ENCODE measurements around the gene SLC66A1.

The SLC66A1 gene

DNA sequence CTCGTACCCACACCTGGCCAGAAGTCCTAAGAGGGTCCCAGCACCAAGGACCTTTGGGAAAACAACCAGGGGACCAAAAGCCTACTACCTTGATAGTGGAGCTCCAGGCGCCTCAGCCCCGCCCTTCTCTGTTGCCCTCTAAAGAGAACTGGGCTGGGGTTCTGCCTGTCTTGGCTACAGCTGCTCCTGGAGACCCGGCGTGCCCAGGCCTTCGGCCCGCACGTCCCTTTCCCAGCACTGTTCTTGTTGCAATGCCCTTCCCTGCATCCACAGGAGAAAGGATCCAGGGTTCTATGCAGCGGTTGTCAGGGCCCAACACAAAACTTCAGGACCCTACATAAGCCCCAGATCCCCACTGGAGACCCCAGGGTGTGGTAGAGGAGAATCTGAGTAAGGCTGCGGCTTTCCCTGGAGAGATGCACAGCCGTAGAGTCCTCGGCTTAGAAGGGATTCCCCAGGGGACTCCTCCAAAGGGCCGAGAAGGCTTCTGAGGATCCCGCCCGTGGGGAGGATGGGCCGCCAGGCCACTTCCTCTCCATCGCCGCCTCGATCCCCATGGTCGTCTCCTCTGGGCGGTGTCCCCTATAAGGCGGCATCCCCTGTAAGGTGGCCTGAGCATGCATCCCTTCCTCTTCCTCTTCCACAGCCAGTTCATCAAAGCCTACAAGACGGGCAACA lies 12.0 kb downstream of the SLC66A1 start:
- Histone ChIP-seq H3K4me1 (ENCODE audit: control insufficient read depth in 5 of 5, insufficient read depth in 5 of 5, low read length in 5 of 5) (no peaks in the 10 kb centered on the region), H3K4me3 (ENCODE audit: low read depth in 1 of 5, low read length in 5 of 5) (no peak overlapping the region), H3K9ac (ENCODE audit: low read length in 5 of 5) (no peak overlapping the region), H3K36me3 (ENCODE audit: control insufficient read depth in 5 of 5, insufficient read depth in 5 of 5, low read length in 5 of 5) (peaks cover 0 to 72% (median 66%) of the 10 kb centered on the region in 5 donors), H3K27ac (ENCODE audit: low read depth, low read length) (no peak overlapping the region), H3K27me3 (ENCODE audit: control insufficient read depth in 5 of 5, insufficient read depth in 4 of 5, low read length in 5 of 5) (no peaks in the 10 kb centered on the region), H3K9me3 (ENCODE audit: control insufficient read depth in 5 of 5, low read length in 5 of 5) (no peaks in the 10 kb centered on the region)

DNA sequence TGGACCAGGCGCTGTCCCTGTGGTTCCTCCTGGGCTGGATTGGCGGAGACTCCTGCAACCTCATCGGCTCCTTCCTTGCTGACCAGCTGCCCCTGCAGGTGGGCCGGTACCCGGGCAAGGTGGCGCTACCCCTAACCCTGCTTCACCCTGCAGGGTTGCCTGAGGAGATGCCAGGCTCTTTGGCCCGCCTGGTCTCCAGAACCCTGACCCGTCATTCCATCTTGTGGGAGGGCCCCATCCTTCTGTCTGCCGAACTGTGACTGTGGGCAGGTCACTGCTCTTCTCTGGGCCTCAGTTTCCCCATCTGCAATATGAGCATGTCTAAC lies 12.5 kb downstream of the SLC66A1 start:
- H3K9ac ChIP-seq (ENCODE audit: low read length in 5 of 5): no peak overlapping the region
- no peaks in the 10 kb centered on the region for H3K27me3 ChIP-seq (ENCODE audit: control insufficient read depth in 5 of 5, insufficient read depth in 4 of 5, low read length in 5 of 5)
- H3K4me1 ChIP-seq (ENCODE audit: control insufficient read depth in 5 of 5, insufficient read depth in 5 of 5, low read length in 5 of 5): no peaks in the 10 kb centered on the region
- H3K4me3 ChIP-seq (ENCODE audit: low read depth in 1 of 5, low read length in 5 of 5): no peak overlapping the region
- H3K27ac ChIP-seq (ENCODE audit: low read depth, low read length): no peak overlapping the region
- H3K36me3 ChIP-seq (ENCODE audit: control insufficient read depth in 5 of 5, insufficient read depth in 5 of 5, low read length in 5 of 5): peaks cover 0 to 71% (median 62%) of the 10 kb centered on the region in 5 donors
- H3K9me3 ChIP-seq (ENCODE audit: control insufficient read depth in 5 of 5, low read length in 5 of 5): no peaks in the 10 kb centered on the region

DNA sequence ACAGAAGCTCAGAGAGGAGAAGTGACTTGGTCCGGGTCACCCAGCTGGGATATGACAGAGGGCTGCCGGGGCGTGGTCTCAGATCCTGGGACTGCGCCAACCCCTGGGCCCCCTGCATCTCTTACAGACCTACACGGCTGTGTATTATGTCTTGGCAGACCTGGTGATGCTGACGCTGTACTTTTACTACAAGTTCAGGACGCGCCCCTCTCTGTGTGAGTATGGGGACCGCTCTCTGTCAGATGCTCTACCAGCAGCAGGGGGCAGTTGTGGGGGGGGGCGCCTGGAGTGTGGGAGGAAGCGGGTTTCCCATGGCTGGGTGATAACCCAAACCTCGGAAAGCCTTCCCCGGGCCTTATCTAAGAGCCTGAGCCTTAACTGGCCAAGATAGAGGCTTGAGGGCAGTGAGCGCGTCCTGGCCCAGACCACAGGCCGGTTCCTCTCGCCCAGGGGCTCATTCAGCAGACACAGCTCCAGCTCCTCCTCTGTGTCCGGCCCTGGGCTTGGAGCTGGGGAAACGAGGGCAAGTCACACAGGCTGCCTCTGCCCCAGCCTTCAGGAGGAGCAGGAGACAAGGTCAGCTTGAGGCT lies 13.3 kb downstream of the SLC66A1 start:
- H3K36me3 ChIP-seq (ENCODE audit: control insufficient read depth in 5 of 5, insufficient read depth in 5 of 5, low read length in 5 of 5): peaks cover 0 to 76% (median 69%) of the 10 kb centered on the region in 5 donors

DNA sequence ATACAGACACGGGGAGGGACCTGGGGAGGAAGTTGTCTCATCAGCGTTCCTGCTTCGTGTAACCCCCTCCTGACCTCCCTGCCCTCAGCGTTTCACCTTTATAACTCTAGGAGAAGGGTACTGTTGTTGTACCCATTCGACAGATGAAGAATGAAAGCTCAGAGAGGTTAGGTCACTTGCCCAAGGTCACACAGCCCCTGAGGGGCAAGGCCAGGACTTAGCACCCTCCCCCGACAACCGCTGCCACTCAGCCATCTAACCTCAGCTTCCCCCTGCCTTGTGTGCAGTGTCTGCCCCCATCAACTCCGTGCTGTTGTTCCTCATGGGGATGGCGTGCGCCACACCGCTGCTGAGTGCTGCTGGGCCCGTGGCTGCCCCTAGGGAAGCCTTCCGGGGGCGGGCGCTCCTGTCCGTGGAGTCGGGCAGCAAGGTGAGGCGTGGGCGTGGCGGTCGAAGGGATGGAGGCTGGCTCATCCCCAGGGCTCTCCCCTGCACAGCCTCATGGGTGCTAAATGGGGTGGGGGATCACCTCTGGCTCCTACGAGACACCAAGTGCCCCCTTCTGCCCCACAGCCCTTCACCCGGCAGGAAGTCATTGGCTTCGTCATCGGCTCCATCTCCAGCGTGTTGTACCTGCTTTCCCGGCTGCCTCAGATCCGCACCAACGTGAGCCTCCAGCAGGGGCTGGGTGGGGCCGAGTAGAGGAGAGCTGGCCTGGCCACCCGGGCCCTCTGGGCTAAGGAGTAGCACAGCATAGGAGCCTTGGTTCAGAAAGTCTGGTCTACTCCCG lies 14.0 kb downstream of the SLC66A1 start:
- H3K27me3 ChIP-seq (ENCODE audit: control insufficient read depth in 5 of 5, insufficient read depth in 4 of 5, low read length in 5 of 5): no peaks in the 10 kb centered on the region
- H3K27ac ChIP-seq (ENCODE audit: low read depth, low read length): no peak overlapping the region
- no peaks in the 10 kb centered on the region for H3K4me1 ChIP-seq (ENCODE audit: control insufficient read depth in 5 of 5, insufficient read depth in 5 of 5, low read length in 5 of 5)
- no peak overlapping the region for H3K9ac ChIP-seq (ENCODE audit: low read length in 5 of 5)
- no peak overlapping the region for H3K4me3 ChIP-seq (ENCODE audit: low read depth in 1 of 5, low read length in 5 of 5)
- no peaks in the 10 kb centered on the region for H3K9me3 ChIP-seq (ENCODE audit: control insufficient read depth in 5 of 5, low read length in 5 of 5)
- H3K36me3 ChIP-seq (ENCODE audit: control insufficient read depth in 5 of 5, insufficient read depth in 5 of 5, low read length in 5 of 5): peaks cover 0 to 77% (median 70%) of the 10 kb centered on the region in 5 donors

More for the DNA sequence above, 13.3 kb downstream of the SLC66A1 start:
- H3K4me1 ChIP-seq (ENCODE audit: control insufficient read depth in 5 of 5, insufficient read depth in 5 of 5, low read length in 5 of 5): no peaks in the 10 kb centered on the region
- no peaks in the 10 kb centered on the region for H3K9me3 ChIP-seq (ENCODE audit: control insufficient read depth in 5 of 5, low read length in 5 of 5)
- H3K9ac ChIP-seq (ENCODE audit: low read length in 5 of 5): no peak overlapping the region
- no peaks in the 10 kb centered on the region for H3K27me3 ChIP-seq (ENCODE audit: control insufficient read depth in 5 of 5, insufficient read depth in 4 of 5, low read length in 5 of 5)
- H3K4me3 ChIP-seq (ENCODE audit: low read depth in 1 of 5, low read length in 5 of 5): no peak overlapping the region
- H3K27ac ChIP-seq (ENCODE audit: low read depth, low read length): no peak overlapping the region

DNA sequence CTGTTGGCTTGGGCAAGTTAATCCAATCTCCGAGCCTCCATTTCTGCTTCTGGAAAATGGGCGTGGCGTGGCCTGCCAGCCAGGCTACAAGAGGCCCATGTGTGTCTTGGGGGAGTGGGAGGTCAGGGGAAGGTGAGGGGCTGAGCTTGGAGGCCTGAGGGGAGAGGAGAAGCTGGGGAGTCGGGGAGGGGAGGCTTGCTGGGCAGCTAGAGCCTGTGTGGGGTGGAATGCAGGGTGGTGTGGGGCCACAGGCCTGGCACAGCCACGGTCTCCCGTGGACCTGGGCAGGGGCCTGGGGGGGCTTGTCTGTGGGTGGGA lies 14.6 kb downstream of the SLC66A1 start:
- Histone ChIP-seq H3K9ac (ENCODE audit: low read length in 5 of 5) (no peak overlapping the region), H3K9me3 (ENCODE audit: control insufficient read depth in 5 of 5, low read length in 5 of 5) (no peaks in the 10 kb centered on the region), H3K4me1 (ENCODE audit: control insufficient read depth in 5 of 5, insufficient read depth in 5 of 5, low read length in 5 of 5) (no peaks in the 10 kb centered on the region), H3K36me3 (ENCODE audit: control insufficient read depth in 5 of 5, insufficient read depth in 5 of 5, low read length in 5 of 5) (peaks cover 0 to 82% (median 69%) of the 10 kb centered on the region in 5 donors), H3K27me3 (ENCODE audit: control insufficient read depth in 5 of 5, insufficient read depth in 4 of 5, low read length in 5 of 5) (no peaks in the 10 kb centered on the region), H3K27ac (ENCODE audit: low read depth, low read length) (no peak overlapping the region), H3K4me3 (ENCODE audit: low read depth in 1 of 5, low read length in 5 of 5) (no peak overlapping the region)

DNA sequence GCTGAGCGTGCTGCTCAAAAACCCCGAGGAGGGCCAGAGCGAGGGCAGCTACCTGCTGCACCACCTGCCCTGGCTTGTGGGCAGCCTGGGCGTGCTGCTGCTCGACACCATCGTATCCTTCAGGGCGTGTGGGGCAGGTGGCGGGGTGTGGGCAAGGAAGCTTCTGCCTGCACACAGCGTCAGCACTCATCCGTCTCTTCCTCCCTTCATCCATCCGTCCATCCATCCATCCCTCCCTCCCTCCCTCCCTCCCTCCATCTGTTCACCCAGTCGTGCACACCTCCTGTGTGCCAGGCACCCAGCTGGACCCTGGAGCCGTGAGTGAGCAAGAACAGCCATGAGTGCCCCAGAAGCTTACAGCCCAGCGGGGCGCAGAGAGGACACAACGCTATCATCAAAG lies 15.2 kb downstream of the SLC66A1 start:
- H3K4me3 ChIP-seq (ENCODE audit: low read depth in 1 of 5, low read length in 5 of 5): no peak overlapping the region
- peaks cover 0 to 83% (median 67%) of the 10 kb centered on the region in 5 donors for H3K36me3 ChIP-seq (ENCODE audit: control insufficient read depth in 5 of 5, insufficient read depth in 5 of 5, low read length in 5 of 5)
- no peak overlapping the region for H3K27ac ChIP-seq (ENCODE audit: low read depth, low read length)

DNA sequence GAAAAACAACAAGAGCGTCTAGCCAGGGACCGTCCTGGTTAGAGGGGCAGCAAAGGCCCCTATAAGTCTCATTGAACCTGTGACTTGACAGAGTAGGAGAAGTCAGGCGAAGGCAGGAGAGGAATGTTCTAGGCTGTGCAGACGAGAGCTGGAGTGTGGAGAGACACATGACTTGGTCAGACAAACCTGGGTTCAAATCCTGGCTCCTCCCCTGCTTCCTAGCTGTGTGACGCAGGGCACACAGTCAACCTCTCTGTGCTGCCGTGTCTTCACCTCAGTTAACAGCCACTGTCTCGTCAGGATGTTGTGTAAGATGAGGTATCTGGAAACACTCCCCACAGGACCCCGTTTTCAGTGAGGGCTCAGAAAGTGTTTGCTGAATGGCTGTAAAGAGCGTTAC lies 15.6 kb downstream of the SLC66A1 start:
- H3K9ac ChIP-seq (ENCODE audit: low read length in 5 of 5): no peak overlapping the region
- H3K9me3 ChIP-seq (ENCODE audit: control insufficient read depth in 5 of 5, low read length in 5 of 5): no peaks in the 10 kb centered on the region
- no peak overlapping the region for H3K4me3 ChIP-seq (ENCODE audit: low read depth in 1 of 5, low read length in 5 of 5)
- no peaks in the 10 kb centered on the region for H3K4me1 ChIP-seq (ENCODE audit: control insufficient read depth in 5 of 5, insufficient read depth in 5 of 5, low read length in 5 of 5)
- no peak overlapping the region for H3K27ac ChIP-seq (ENCODE audit: low read depth, low read length)
- no peaks in the 10 kb centered on the region for H3K27me3 ChIP-seq (ENCODE audit: control insufficient read depth in 5 of 5, insufficient read depth in 4 of 5, low read length in 5 of 5)
- H3K36me3 ChIP-seq (ENCODE audit: control insufficient read depth in 5 of 5, insufficient read depth in 5 of 5, low read length in 5 of 5): peaks cover 0 to 83% (median 67%) of the 10 kb centered on the region in 5 donors

More for the DNA sequence above, 15.2 kb downstream of the SLC66A1 start:
- Histone ChIP-seq H3K4me1 (ENCODE audit: control insufficient read depth in 5 of 5, insufficient read depth in 5 of 5, low read length in 5 of 5) (no peaks in the 10 kb centered on the region), H3K9ac (ENCODE audit: low read length in 5 of 5) (no peak overlapping the region), H3K27me3 (ENCODE audit: control insufficient read depth in 5 of 5, insufficient read depth in 4 of 5, low read length in 5 of 5) (no peaks in the 10 kb centered on the region), H3K9me3 (ENCODE audit: control insufficient read depth in 5 of 5, low read length in 5 of 5) (no peaks in the 10 kb centered on the region)

DNA sequence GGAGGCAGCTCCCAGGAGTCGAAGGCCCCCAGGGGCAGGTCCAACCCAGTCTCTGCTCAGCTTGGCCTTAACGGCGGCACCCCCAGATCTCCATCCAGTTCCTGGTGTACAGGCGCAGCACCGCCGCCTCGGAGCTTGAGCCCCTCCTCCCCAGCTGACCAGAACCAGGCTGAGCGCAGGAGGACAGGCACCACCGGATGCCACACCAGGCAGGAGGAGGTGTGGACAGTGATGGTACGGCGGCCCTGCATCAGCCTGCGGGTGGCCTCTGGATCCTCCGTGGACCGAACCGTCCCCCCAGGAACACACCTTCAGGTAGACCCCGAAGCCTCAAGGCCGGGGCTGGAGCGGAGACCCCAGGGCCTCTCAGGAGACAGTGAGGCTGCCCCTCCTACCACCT lies 16.4 kb downstream of the SLC66A1 start:
- Histone ChIP-seq H3K9me3 (ENCODE audit: control insufficient read depth in 5 of 5, low read length in 5 of 5) (no peaks in the 10 kb centered on the region), H3K27me3 (ENCODE audit: control insufficient read depth in 5 of 5, insufficient read depth in 4 of 5, low read length in 5 of 5) (no peaks in the 10 kb centered on the region), H3K27ac (ENCODE audit: low read depth, low read length) (no peak overlapping the region), H3K36me3 (ENCODE audit: control insufficient read depth in 5 of 5, insufficient read depth in 5 of 5, low read length in 5 of 5) (peaks cover 0 to 89% (median 67%) of the 10 kb centered on the region in 5 donors), H3K4me3 (ENCODE audit: low read depth in 1 of 5, low read length in 5 of 5) (no peak overlapping the region), H3K4me1 (ENCODE audit: control insufficient read depth in 5 of 5, insufficient read depth in 5 of 5, low read length in 5 of 5) (no peaks in the 10 kb centered on the region), H3K9ac (ENCODE audit: low read length in 5 of 5) (no peak overlapping the region)

DNA sequence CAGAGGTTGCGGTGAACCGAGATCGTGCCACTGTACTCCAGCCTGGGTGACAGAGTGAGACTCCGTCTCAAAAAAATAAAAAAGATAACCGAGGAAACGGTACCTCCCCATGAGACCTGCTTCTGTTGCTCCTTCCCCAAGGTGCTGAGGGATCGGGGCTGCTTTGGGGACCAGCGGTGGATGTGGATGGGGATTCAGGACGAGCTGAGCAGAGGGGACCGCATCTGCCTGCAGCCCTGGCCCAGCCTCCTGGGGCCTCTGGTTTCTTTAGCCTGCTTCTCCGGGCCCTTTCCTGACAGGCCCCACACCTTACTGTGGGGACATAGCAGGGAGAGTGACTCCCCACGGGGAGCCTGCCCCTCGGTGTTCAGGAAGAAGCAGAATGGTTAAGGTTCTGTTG lies 17.1 kb downstream of the SLC66A1 start:
- no peak overlapping the region for H3K27ac ChIP-seq (ENCODE audit: low read depth, low read length)
- H3K4me3 ChIP-seq (ENCODE audit: low read depth in 1 of 5, low read length in 5 of 5): no peak overlapping the region
- H3K27me3 ChIP-seq (ENCODE audit: control insufficient read depth in 5 of 5, insufficient read depth in 4 of 5, low read length in 5 of 5): no peaks in the 10 kb centered on the region
- no peak overlapping the region for H3K9ac ChIP-seq (ENCODE audit: low read length in 5 of 5)
- no peaks in the 10 kb centered on the region for H3K9me3 ChIP-seq (ENCODE audit: control insufficient read depth in 5 of 5, low read length in 5 of 5)
- peaks cover 0 to 85% (median 60%) of the 10 kb centered on the region in 5 donors for H3K36me3 ChIP-seq (ENCODE audit: control insufficient read depth in 5 of 5, insufficient read depth in 5 of 5, low read length in 5 of 5)
- H3K4me1 ChIP-seq (ENCODE audit: control insufficient read depth in 5 of 5, insufficient read depth in 5 of 5, low read length in 5 of 5): no peaks in the 10 kb centered on the region

DNA sequence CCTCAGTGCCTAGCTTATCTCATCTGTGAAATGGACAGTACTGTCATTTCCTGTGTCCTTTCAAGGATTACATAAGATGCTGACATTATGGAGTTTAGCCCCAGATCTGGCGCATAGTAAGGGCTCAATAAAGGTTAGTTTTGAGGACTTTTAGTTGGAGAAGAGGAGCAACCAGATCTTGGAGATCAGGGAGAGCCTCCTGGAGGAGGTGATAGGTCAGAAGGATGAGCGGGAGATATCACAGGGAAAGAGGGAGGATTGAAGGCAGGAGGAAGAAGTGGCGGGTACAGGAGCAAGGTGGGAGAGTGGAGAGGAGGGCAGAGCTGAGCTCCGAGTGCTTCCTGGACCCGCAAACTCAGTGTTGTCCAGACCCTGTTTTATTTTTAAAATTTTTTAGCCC lies 17.5 kb downstream of the SLC66A1 start:
- Histone ChIP-seq H3K27me3 (ENCODE audit: control insufficient read depth in 5 of 5, insufficient read depth in 4 of 5, low read length in 5 of 5) (no peaks in the 10 kb centered on the region), H3K4me1 (ENCODE audit: control insufficient read depth in 5 of 5, insufficient read depth in 5 of 5, low read length in 5 of 5) (no peaks in the 10 kb centered on the region), H3K36me3 (ENCODE audit: control insufficient read depth in 5 of 5, insufficient read depth in 5 of 5, low read length in 5 of 5) (peaks cover 0 to 80% (median 56%) of the 10 kb centered on the region in 5 donors)

More for the DNA sequence above, 17.5 kb downstream of the SLC66A1 start:
- Histone ChIP-seq H3K9ac (ENCODE audit: low read length in 5 of 5) (no peak overlapping the region), H3K9me3 (ENCODE audit: control insufficient read depth in 5 of 5, low read length in 5 of 5) (no peaks in the 10 kb centered on the region), H3K27ac (ENCODE audit: low read depth, low read length) (no peak overlapping the region), H3K4me3 (ENCODE audit: low read depth in 1 of 5, low read length in 5 of 5) (no peak overlapping the region)
